Colonic mucosa (tissue), 4 donors: ENCODE measurements around the gene EFHB. TPM values are rescaled to one million over a fixed set of nuclear protein-coding genes. Genes with fewer than 3 reads are reported as not detected.

ENCODE experiments used
- DNase-seq: peaks from one replicate; pipeline ENCODE4 v3.0.0-alpha.2; 2020
- H3K27ac ChIP-seq: fragments of 200-600 bp; one replicate; pipeline ENCODE4 v1.8.0; 2021
- H3K27me3 ChIP-seq: fragments of 200-600 bp; one replicate; pipeline ENCODE4 v1.8.0; 2021
- H3K36me3 ChIP-seq: fragments of 200-600 bp; one replicate; pipeline ENCODE4 v1.8.0; 2021
- H3K4me1 ChIP-seq: fragments of 200-600 bp; one replicate; pipeline ENCODE4 v1.8.0; 2021; ENCODE audit warnings: mild to moderate bottlenecking
- H3K4me3 ChIP-seq: fragments of 200-600 bp; one replicate; pipeline ENCODE4 v1.8.0; 2021
- H3K9ac ChIP-seq, 2 donors: one replicate each; pipeline ENCODE4 v1.7.0; 2013; ENCODE audit warnings: control low read depth in 2 of 2, low read depth in 2 of 2, low read length in 2 of 2
- H3K9me3 ChIP-seq: fragments of 200-600 bp; one replicate; pipeline ENCODE4 v1.8.0; 2021
- CTCF ChIP-seq: fragments of 200-600 bp; IDR thresholded peaks from one replicate; pipeline ENCODE4 v1.8.0; 2022; ENCODE audit warnings: antibody characterized with exemption, mild to moderate bottlenecking
- intact Hi-C: fragments of 100-400 bp; cut with DNase I; formaldehyde crosslinking; loops from one replicate; pipeline ENCODE4 v1.14.1; 2022
- total RNA-seq, 2 donors: library from RNA; stranded (reverse); fragmentation: NEBNext Ultra II Directional in 1 of 2; extraction: Animal tissue kit (Norgen Biotek cat#: 25700) in 1 of 2; gene quantifications; one replicate each; pipeline ENCODE4 v1.2.1, GENCODE V29; 2021
- donor health status: healthy.
- donor health status: DM: no; HTN: no; CAD: no.
- donor health status: DM: no; HTN: no; CAD: no.

The EFHB gene
- total RNA-seq, 2 donors from 2014 or later = 1.7 TPM; not detected in 1

- intact Hi-C loops = loop anchor here (5.0 kb wide), 1 partner anchor 43 kb away; no protein-coding TSS in a partner anchor
- H3K9me3 ChIP-seq = no peaks in the 10 kb centered on the region
- no peak overlapping the region for H3K27ac ChIP-seq
- TF ChIP-seq CTCF = no peak
- DNase-seq = no peak
- no peaks in the 10 kb centered on the region for H3K27me3 ChIP-seq
- H3K4me1 ChIP-seq = no peaks in the 10 kb centered on the region
- H3K9ac ChIP-seq = no peak overlapping the region
- no peaks in the 10 kb centered on the region for H3K36me3 ChIP-seq
- H3K4me3 ChIP-seq = no peak overlapping the region
These were observed 6.6 kb upstream of the EFHB start for GRCh38 chr3:19940643-19941042.

DNA sequence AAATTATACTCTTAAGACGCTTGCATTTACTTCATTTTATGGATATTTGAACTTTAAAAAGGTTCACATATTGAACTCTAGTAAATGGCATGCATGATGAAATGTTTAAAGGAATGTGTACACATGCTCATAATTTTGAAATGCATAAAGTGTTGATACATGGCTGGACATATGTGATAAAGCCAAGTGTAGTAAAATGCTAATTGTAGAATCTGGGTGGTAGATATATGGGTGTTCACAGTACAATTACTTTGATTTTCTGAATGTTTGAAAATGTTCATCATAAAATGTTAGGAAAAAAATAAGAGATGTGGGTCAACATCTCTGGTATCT is 4.2 kb upstream of the EFHB start:
- Histone ChIP-seq H3K9me3 (no peaks in the 10 kb centered on the region), H3K4me1 (no peaks in the 10 kb centered on the region), H3K36me3 (no peaks in the 10 kb centered on the region), H3K27me3 (no peaks in the 10 kb centered on the region), H3K9ac (no peak overlapping the region), H3K27ac (no peak overlapping the region), H3K4me3 (no peak overlapping the region)
- DNase-seq = no peak
- intact Hi-C loops = no loop called here
- TF ChIP-seq CTCF = no peak

DNA sequence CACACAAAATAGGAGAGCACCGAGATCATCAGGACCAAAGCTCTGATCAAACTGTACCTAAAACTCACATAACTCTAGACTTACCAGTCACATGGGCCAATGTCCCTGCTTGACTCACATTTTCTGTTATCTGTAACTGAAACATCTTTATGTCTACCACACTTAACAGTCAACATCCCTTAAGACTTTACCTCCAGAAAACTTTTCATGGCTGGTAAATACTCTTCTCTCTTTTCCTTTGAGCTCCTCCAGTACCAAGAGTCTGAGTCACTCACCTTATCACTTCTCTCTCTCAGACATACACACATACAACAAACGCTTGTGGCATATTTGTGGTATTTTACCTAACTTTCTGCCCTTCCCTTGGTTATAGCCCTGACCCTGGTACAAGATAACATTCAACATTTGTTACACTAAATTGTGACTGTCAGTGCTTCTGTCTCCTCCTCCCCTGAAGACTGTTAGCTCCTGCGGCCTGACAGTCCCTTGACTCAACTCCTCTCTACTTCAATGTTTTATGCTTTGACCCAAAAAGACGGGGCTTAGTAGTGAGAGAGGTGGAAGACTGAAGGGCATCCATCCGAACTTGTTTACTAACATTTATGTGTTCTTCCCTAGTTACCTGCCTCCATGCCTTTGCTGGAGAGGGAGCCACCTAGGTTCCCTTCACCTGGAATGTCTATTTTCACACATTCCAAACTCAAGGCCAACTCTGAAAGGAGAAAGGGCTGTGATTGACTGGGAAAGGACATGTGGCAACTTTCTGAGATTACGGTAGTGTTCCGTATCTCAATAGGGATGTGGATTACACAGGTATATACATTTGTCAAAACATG is 3.7 kb upstream of the EFHB start:
- TF ChIP-seq CTCF = no peak
- H3K36me3 ChIP-seq = no peaks in the 10 kb centered on the region
- intact Hi-C loops = no loop called here
- H3K9ac ChIP-seq = no peak overlapping the region
- no peaks in the 10 kb centered on the region for H3K27me3 ChIP-seq
- no peak overlapping the region for H3K27ac ChIP-seq
- H3K9me3 ChIP-seq = no peaks in the 10 kb centered on the region
- DNase-seq = no peak
- no peak overlapping the region for H3K4me3 ChIP-seq
- no peaks in the 10 kb centered on the region for H3K4me1 ChIP-seq

GRCh38 chr3:19932422-19932821 is 1.6 kb downstream of the EFHB start:
- no peak for DNase-seq
- no peaks in the 10 kb centered on the region for H3K27me3 ChIP-seq
- no peak overlapping the region for H3K27ac ChIP-seq
- intact Hi-C loops = no loop called here
- H3K9me3 ChIP-seq = no peaks in the 10 kb centered on the region
- no peak for TF ChIP-seq CTCF
- no peaks in the 10 kb centered on the region for H3K4me1 ChIP-seq
- H3K9ac ChIP-seq = no peak overlapping the region
- no peak overlapping the region for H3K4me3 ChIP-seq
- no peaks in the 10 kb centered on the region for H3K36me3 ChIP-seq

GRCh38 chr3:19931767-19932188 is 2.2 kb downstream of the EFHB start:
- Histone ChIP-seq H3K4me1 (no peaks in the 10 kb centered on the region), H3K4me3 (no peak overlapping the region), H3K9me3 (no peaks in the 10 kb centered on the region), H3K27ac (no peak overlapping the region), H3K36me3 (no peaks in the 10 kb centered on the region), H3K9ac (no peak overlapping the region), H3K27me3 (no peaks in the 10 kb centered on the region)
- DNase-seq = no peak
- intact Hi-C loops = no loop called here
- no peak for TF ChIP-seq CTCF
